Spinal cord (tissue), 10 donors: ENCODE measurements around the gene PARN. TPM values are rescaled to one million over a fixed set of nuclear protein-coding genes. Genes with fewer than 3 reads are reported as not detected.

Experiments used
- DNase-seq, 6 donors: peaks; one replicate each; pipeline versions ENCODE4 v3.0.0 to v3.0.0-alpha.2; 2013 to 2015; ENCODE audit warnings: low spot score in 6 of 6, low read depth in 4 of 6
- H3K27ac ChIP-seq: one replicate; pipeline ENCODE4 v1.5.1; 2013; ENCODE audit warnings: low read depth, low read length, control low read depth
- H3K27me3 ChIP-seq: one replicate; pipeline ENCODE4 v1.6.1; 2013; ENCODE audit warnings: low read length; ENCODE audit not compliant: control insufficient read depth, insufficient read depth
- H3K36me3 ChIP-seq: one replicate; pipeline ENCODE4 v1.6.1; 2013; ENCODE audit warnings: low read length; ENCODE audit not compliant: control insufficient read depth, insufficient read depth
- H3K4me1 ChIP-seq: one replicate; pipeline ENCODE4 v1.6.1; 2013; ENCODE audit warnings: low read length; ENCODE audit not compliant: control insufficient read depth, insufficient read depth
- H3K4me3 ChIP-seq: one replicate; pipeline ENCODE4 v1.5.1; 2013; ENCODE audit warnings: low read depth, low read length, control low read depth
- H3K9me3 ChIP-seq: one replicate; pipeline ENCODE4 v1.6.1; 2013; ENCODE audit warnings: low read length; ENCODE audit not compliant: control insufficient read depth, insufficient read depth
- WGBS: methylation state at CpG from one replicate; pipeline ENCODE4 v1.1.5; 2013; ENCODE audit warnings: missing lambda C conversion rate; ENCODE audit not compliant: insufficient coverage; 5-methylcytosine and 5-hydroxymethylcytosine counted together
- polyA plus RNA-seq, 2 donors: library from polyadenylated mRNA; unstranded; fragments of 120-200 nt; gene quantifications; one replicate each; pipeline ENCODE4 v1.2.1, GENCODE V29; 2013; ENCODE audit not compliant: insufficient read length in 2 of 2
- total RNA-seq, 2 donors: library from RNA; depleted of rRNA in 1 of 2; stranded (reverse); fragments of 120-200 nt in 1 of 2; fragments of >200 nt in 1 of 2; gene quantifications; one replicate each; pipeline versions ENCODE4 v1.2.3 to v1.2.4, GENCODE V29; 2013 to 2014
- donor health status: healthy.

PARN gene
- total and polyA plus RNA-seq, 4 donors, result 23.5 to 33.6 (median 25.2) TPM

DNA sequence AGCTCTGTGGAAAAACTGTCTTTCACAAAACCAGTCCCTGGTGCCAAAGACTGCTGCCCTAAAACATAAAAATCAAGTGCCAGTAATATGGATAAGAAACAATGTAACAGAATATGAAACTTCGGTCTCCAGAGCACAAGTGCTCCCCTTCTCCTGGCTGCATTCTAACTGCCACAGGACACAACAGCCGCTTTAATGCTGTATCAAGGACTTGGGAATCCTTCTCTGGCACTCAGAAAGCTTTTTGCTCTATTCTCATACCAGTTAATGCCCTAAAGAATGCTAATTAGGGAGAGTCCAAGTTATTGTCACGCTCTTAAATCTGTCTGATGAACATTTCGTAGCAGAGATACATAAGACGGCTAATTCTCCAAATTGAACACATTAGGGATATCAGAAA lies 90.9 kb downstream of the PARN start:
- Histone ChIP-seq H3K36me3 (no peaks in the 10 kb centered on the region), H3K4me1 (no peaks in the 10 kb centered on the region), H3K4me3 (no peak overlapping the region), H3K27me3 (no peaks in the 10 kb centered on the region), H3K27ac (no peak overlapping the region), H3K9me3 (peaks cover 4% of the 10 kb centered on the region)
- no peak for DNase-seq
- WGBS, result 60% methylated on average over 1 of the region's 5 CpGs

- no peaks in the 10 kb centered on the region for H3K36me3 ChIP-seq
- no peak for DNase-seq
- H3K4me3 ChIP-seq, result no peak overlapping the region
- no peaks in the 10 kb centered on the region for H3K4me1 ChIP-seq
- H3K27me3 ChIP-seq, result no peaks in the 10 kb centered on the region
- WGBS, result 95% methylated on average over 4 of the region's 7 CpGs
- H3K9me3 ChIP-seq, result peaks cover 4% of the 10 kb centered on the region
- H3K27ac ChIP-seq, result no peak overlapping the region
These were observed 91.5 kb downstream of the PARN start for GRCh38 chr16:14538604-14539003.

DNA sequence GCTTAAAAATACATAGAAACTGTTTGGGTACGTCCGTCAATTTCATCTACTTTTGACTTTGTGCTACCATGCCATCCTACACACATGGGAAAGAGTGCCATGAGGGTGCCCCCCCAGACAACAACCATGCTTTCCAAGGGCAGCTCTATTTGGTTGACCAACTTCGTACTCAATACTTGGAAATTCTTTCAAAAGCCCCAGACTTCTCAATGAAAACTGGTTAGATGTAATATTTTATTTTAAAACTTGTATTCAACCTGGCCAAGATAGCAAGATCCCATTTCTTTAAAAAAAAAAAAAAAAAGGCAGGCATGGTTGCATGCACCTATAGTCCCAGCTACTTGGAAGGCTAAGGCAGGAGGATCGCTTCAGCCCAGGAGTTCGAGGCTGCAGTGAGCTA lies 98.4 kb downstream of the PARN start:
- no peaks in the 10 kb centered on the region for H3K27me3 ChIP-seq
- WGBS, result 100% methylated on average over 2 of the region's 5 CpGs
- H3K4me1 ChIP-seq, result peaks cover 3% of the 10 kb centered on the region
- no peak overlapping the region for H3K4me3 ChIP-seq
- no peaks in the 10 kb centered on the region for H3K9me3 ChIP-seq
- H3K36me3 ChIP-seq, result no peaks in the 10 kb centered on the region
- no peak for DNase-seq
- H3K27ac ChIP-seq, result no peak overlapping the region

DNA sequence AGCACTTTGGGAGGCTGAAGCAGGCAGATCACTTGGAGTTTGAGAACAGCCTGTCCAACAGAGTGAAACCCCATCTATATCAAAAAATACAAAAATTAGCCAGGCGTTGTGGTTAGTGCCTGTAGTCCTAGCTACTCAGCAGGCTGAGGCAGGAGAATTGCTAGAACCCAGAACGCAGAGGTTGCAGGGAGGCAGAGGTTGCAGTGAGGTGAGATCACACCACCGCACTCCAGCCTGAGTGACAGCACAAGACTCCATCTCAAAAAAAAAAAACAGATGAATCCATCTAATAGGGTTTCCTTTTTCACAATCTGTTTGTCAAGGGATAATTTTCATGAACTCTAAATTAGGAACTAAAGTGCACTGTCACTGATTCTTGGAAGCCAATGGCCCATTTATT lies 99.0 kb downstream of the PARN start:
- Histone ChIP-seq H3K27me3 (no peaks in the 10 kb centered on the region), H3K9me3 (no peaks in the 10 kb centered on the region), H3K4me3 (no peak overlapping the region), H3K27ac (no peak overlapping the region), H3K4me1 (peaks cover 3% of the 10 kb centered on the region), H3K36me3 (no peaks in the 10 kb centered on the region)
- WGBS, result no CpG with 5 or more reads among the region's 3 CpGs
- no peak for DNase-seq

- DNase-seq, result no peak
- 86% methylated on average over 1 of the region's 2 CpGs for WGBS
These were observed 100.0 kb downstream of the PARN start for GRCh38 chr16:14530046-14530445.

DNA sequence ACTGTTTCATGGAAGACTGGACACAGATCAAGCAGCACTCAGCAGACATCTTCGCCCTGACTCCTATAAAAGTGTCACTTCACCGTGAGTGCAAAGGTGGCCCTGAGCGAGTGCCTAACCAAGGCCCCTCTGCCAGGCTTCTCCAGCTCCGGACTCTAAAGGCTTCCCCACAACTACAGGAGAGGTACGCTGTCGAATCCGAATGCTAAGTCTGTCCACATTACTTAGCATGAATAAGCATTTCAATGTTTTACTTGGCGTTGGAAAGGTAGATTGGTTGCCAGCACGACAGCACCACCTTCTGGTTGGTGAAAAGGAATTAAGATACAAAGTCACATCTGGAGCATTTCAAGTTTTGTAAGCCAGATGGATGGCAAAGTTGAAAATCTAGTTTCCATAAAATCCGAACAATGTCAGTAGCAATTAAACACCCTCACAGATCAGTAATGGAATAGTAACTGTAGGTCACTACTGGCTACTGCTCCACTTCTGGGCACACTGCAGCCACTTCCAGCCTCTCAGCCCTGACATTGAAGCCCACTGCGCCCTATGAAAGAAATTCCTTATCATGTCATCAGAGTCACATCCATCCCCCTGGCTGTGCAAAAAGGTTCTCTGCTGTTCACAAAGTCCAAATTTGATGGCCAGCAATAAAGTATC lies 100.9 kb downstream of the PARN start:
- Histone ChIP-seq H3K27ac (no peak overlapping the region), H3K4me3 (peak overlapping the region; percentile 21), H3K36me3 (no peaks in the 10 kb centered on the region), H3K4me1 (peaks cover 3% of the 10 kb centered on the region), H3K27me3 (no peaks in the 10 kb centered on the region), H3K9me3 (no peaks in the 10 kb centered on the region)
- WGBS, result 23% methylated on average over 10 of the region's 11 CpGs
- DNase-seq, result peak; percentile 65 to 95 (median 76)

More at GRCh38 chr16:14530046-14530445, 100.0 kb downstream of the PARN start:
- Histone ChIP-seq H3K27me3 (no peaks in the 10 kb centered on the region), H3K36me3 (no peaks in the 10 kb centered on the region), H3K4me3 (no peak overlapping the region), H3K4me1 (peaks cover 3% of the 10 kb centered on the region), H3K27ac (no peak overlapping the region), H3K9me3 (no peaks in the 10 kb centered on the region)

DNA sequence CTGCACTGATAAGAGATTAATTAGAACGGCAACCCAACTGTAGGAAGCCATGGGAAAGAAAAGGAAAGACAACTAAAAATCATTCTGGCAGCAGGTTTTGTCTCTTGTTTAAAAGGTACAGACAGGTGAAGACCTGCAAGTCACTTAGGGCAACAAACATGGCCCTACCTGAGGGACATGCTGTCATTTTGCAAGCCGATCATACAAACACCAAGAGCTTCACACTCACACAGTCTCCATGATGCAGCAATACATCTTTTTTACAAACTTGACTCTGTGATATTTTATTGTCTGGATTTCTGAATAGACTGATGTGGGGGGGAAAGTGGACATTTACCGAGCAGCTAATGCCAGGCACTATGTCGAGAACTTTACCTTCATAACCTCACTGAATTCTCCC lies 101.8 kb downstream of the PARN start:
- Histone ChIP-seq H3K27me3 (no peaks in the 10 kb centered on the region), H3K4me3 (no peak overlapping the region), H3K4me1 (peaks cover 3% of the 10 kb centered on the region), H3K9me3 (no peaks in the 10 kb centered on the region), H3K27ac (no peak overlapping the region), H3K36me3 (no peaks in the 10 kb centered on the region)
- 78% methylated on average over 1 of the region's 4 CpGs for WGBS
- DNase-seq, result no peak

- Histone ChIP-seq H3K27ac (no peak overlapping the region), H3K9me3 (no peaks in the 10 kb centered on the region), H3K4me1 (peaks cover 3% of the 10 kb centered on the region), H3K4me3 (no peak overlapping the region), H3K36me3 (no peaks in the 10 kb centered on the region), H3K27me3 (no peaks in the 10 kb centered on the region)
- 83% methylated on average over 2 of the region's 5 CpGs for WGBS
- no peak for DNase-seq
These were observed 102.5 kb downstream of the PARN start for GRCh38 chr16:14527411-14528044.

DNA sequence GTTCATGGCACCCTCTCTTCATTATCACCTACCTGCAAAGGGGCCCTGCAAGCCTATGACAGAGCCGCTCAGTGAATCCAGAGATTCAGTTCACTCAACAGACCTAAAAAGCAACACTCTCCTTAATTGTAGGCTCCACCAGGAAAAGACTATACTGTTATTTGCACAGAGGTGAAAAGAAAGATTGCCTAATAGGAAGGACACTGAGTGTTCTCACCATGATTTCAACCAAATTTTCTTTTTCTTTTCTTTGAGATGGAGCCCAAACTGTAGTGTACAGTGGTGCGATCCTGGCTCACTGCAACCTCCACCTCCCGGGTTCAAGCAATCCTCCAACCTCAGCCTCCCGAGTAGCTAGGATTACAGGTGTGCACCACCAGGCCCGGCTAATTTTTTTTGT lies 104.5 kb downstream of the PARN start:
- no peak for DNase-seq
- no peaks in the 10 kb centered on the region for H3K36me3 ChIP-seq
- H3K9me3 ChIP-seq, result no peaks in the 10 kb centered on the region
- no peaks in the 10 kb centered on the region for H3K27me3 ChIP-seq
- H3K4me1 ChIP-seq, result peaks cover 3% of the 10 kb centered on the region
- H3K27ac ChIP-seq, result no peak overlapping the region
- no peak overlapping the region for H3K4me3 ChIP-seq
- 97% methylated on average over 5 of the region's 5 CpGs for WGBS

- DNase-seq, result no peak
- H3K4me3 ChIP-seq, result no peak overlapping the region
- no CpG with 5 or more reads among the region's 3 CpGs for WGBS
- H3K9me3 ChIP-seq, result no peaks in the 10 kb centered on the region
- H3K27me3 ChIP-seq, result no peaks in the 10 kb centered on the region
- no peak overlapping the region for H3K27ac ChIP-seq
- no peaks in the 10 kb centered on the region for H3K36me3 ChIP-seq
- H3K4me1 ChIP-seq, result peaks cover 3% of the 10 kb centered on the region
These were observed 105.1 kb downstream of the PARN start for GRCh38 chr16:14524979-14525378.
